Measurements from ENCODE around the gene RFX7.
"Not testable (repeated sequence)": the region's sequence is repeated elsewhere in the genome, so short reads cannot be mapped to it uniquely, and the experiment has no call there.

Gene RFX7

GRCh38 chr15:56165234-56165633 lies 78.4 kb downstream of the RFX7 start:
- Histone ChIP-seq H3K36me3 (ENCODE audit: insufficient read depth, low read length) (peaks cover 3% of the 10 kb centered on the region), H3K4me1 (ENCODE audit: insufficient read depth, low read length) (peaks cover 15% of the 10 kb centered on the region), H3K27me3 (ENCODE audit: insufficient read depth, low read length) (no peaks in the 10 kb centered on the region), H3K4me3 (ENCODE audit: low read length) (no peak overlapping the region), H3K27ac (ENCODE audit: low read depth, low read length) (no peak overlapping the region), H3K9ac (ENCODE audit: low read depth, low read length) (no peak overlapping the region), H3K9me3 (ENCODE audit: insufficient read depth, low read depth, low read length) (no peaks in the 10 kb centered on the region)
- WGBS = 98% methylated on average over 2 of the region's 2 CpGs

DNA sequence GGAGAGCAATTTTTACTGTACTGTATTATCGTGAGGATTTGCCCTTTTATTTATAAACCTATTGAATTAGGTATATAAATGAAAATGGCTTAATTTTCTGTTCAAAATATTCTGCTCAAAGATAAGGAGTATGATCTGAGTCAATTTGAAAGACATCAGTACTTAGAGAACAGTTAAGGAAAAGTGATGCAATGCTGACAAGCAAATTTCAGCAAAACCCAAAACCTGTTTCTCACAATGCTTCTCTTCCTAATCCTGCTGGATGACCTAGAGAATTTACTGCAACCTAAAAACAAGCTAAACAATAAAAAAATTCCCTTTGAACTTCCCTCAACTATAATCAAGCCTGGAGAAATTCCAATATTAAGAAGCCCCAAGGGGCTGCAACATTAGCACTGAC lies 82.7 kb downstream of the RFX7 start:
- Histone ChIP-seq H3K36me3 (ENCODE audit: insufficient read depth, low read length) (peaks cover 2% of the 10 kb centered on the region; the same call in 1 of the 2 replicates), H3K27me3 (ENCODE audit: insufficient read depth, low read length) (no peaks in the 10 kb centered on the region), H3K4me1 (ENCODE audit: insufficient read depth, low read length) (peaks cover 18% of the 10 kb centered on the region), H3K9me3 (ENCODE audit: insufficient read depth, low read depth, low read length) (peaks cover under 1% of the 10 kb centered on the region; the same call in 1 of the 2 replicates), H3K9ac (ENCODE audit: low read depth, low read length) (no peak overlapping the region), H3K4me3 (ENCODE audit: low read length) (no peak overlapping the region), H3K27ac (ENCODE audit: low read depth, low read length) (no peak overlapping the region)
- WGBS = no CpG with 5 or more reads among the region's 1 CpG

- H3K4me1 ChIP-seq (ENCODE audit: insufficient read depth, low read length) = peaks cover 15% of the 10 kb centered on the region
- H3K9ac ChIP-seq (ENCODE audit: low read depth, low read length) = no peak overlapping the region
- WGBS = 90% methylated on average over 3 of the region's 3 CpGs
- no peak overlapping the region for H3K27ac ChIP-seq (ENCODE audit: low read depth, low read length)
- H3K4me3 ChIP-seq (ENCODE audit: low read length) = no peak overlapping the region
- H3K27me3 ChIP-seq (ENCODE audit: insufficient read depth, low read length) = no peaks in the 10 kb centered on the region
- H3K36me3 ChIP-seq (ENCODE audit: insufficient read depth, low read length) = peaks cover 5% of the 10 kb centered on the region; the same call in 1 of the 2 replicates
- peaks cover 6% of the 10 kb centered on the region; the same call in 1 of the 2 replicates for H3K9me3 ChIP-seq (ENCODE audit: insufficient read depth, low read depth, low read length)
These were observed 86.8 kb downstream of the RFX7 start for GRCh38 chr15:56156877-56157276.

DNA sequence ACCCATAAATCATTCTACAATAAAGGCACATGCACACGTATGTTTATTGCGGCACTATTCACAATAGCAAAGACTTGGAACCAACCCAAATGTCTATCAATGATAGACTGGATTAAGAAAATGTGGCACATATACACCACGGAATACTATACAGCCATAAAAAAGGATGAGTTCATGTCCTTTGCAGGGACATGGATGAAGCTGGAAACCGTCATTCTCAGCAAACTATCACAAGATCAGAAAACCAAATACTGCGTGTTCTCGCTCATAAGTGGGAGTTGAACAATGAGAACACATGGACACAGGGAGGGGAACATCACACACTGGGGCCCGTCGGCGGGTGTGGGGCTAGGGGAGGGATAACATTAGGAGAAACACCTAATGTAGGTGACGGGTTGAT lies 88.4 kb downstream of the RFX7 start:
- H3K36me3 ChIP-seq (ENCODE audit: insufficient read depth, low read length); H3K9ac ChIP-seq (ENCODE audit: low read depth, low read length); H3K4me1 ChIP-seq (ENCODE audit: insufficient read depth, low read length); H3K27me3 ChIP-seq (ENCODE audit: insufficient read depth, low read length); H3K9me3 ChIP-seq (ENCODE audit: insufficient read depth, low read depth, low read length); H3K4me3 ChIP-seq (ENCODE audit: low read length); H3K27ac ChIP-seq (ENCODE audit: low read depth, low read length): not testable (repeated sequence)
- 92% methylated on average over 7 of the region's 10 CpGs for WGBS

DNA sequence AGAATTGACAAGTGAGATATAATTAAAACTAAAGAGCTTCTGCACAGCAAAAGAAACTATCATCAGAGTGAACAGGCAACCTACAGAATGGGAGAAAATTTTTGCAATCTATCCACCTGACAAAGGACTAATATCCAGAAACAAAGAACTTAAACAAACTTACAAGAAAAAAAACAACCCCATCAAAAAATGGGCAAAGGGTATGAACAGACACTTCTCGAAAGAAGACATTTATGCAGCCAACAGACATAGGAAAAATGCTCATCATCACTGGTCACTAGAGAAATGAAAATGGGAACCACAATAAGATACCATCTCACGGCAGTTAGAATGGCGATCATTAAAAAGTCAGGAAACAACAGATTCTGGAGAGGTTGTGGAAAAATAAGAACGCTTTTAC lies 88.9 kb downstream of the RFX7 start:
- H3K9me3 ChIP-seq (ENCODE audit: insufficient read depth, low read depth, low read length); H3K4me3 ChIP-seq (ENCODE audit: low read length); H3K36me3 ChIP-seq (ENCODE audit: insufficient read depth, low read length); H3K4me1 ChIP-seq (ENCODE audit: insufficient read depth, low read length); H3K9ac ChIP-seq (ENCODE audit: low read depth, low read length); H3K27me3 ChIP-seq (ENCODE audit: insufficient read depth, low read length); H3K27ac ChIP-seq (ENCODE audit: low read depth, low read length): not testable (repeated sequence)
- 98% methylated on average over 4 of the region's 4 CpGs for WGBS

DNA sequence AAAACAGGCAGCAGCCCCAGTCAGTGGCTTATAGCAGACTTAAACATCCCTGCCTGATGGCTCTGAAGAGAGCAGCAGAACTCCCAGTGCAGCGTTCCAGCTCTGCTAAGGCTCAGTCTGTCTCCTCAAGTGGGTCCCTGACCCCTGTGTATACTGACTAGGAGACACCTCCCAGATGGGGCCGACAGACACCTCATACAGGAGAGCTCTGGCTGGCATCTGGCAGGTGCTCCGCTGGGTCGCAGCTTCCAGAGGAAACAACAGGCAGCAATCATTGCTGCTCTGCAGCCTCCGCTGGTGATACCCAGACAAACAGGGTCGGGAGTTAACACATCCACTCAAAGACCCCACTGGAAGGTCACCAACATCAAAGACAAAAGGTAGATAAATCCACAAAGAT lies 93.5 kb downstream of the RFX7 start:
- Histone ChIP-seq H3K27ac (ENCODE audit: low read depth, low read length) (no peak overlapping the region), H3K36me3 (ENCODE audit: insufficient read depth, low read length) (0 out of 2 replicates have a peak, but pooled peaks cover 3% of the 10 kb centered on the region), H3K4me1 (ENCODE audit: insufficient read depth, low read length) (no peaks in the 10 kb centered on the region), H3K27me3 (ENCODE audit: insufficient read depth, low read length) (no peaks in the 10 kb centered on the region), H3K4me3 (ENCODE audit: low read length) (no peak overlapping the region), H3K9ac (ENCODE audit: low read depth, low read length) (no peak overlapping the region), H3K9me3 (ENCODE audit: insufficient read depth, low read depth, low read length) (peaks cover 4% of the 10 kb centered on the region; the same call in 1 of the 2 replicates)
- WGBS = 92% methylated on average over 6 of the region's 6 CpGs

GRCh38 chr15:56148064-56148463 lies 95.6 kb downstream of the RFX7 start:
- 96% methylated on average over 3 of the region's 3 CpGs for WGBS
- H3K36me3 ChIP-seq (ENCODE audit: insufficient read depth, low read length) = peaks cover 16% of the 10 kb centered on the region
- no peak overlapping the region for H3K9ac ChIP-seq (ENCODE audit: low read depth, low read length)
- H3K4me3 ChIP-seq (ENCODE audit: low read length) = no peak overlapping the region
- 0 out of 2 replicates have a peak, but pooled peaks cover 4% of the 10 kb centered on the region for H3K9me3 ChIP-seq (ENCODE audit: insufficient read depth, low read depth, low read length)
- H3K27me3 ChIP-seq (ENCODE audit: insufficient read depth, low read length) = no peaks in the 10 kb centered on the region
- no peaks in the 10 kb centered on the region for H3K4me1 ChIP-seq (ENCODE audit: insufficient read depth, low read length)
- no peak overlapping the region for H3K27ac ChIP-seq (ENCODE audit: low read depth, low read length)

DNA sequence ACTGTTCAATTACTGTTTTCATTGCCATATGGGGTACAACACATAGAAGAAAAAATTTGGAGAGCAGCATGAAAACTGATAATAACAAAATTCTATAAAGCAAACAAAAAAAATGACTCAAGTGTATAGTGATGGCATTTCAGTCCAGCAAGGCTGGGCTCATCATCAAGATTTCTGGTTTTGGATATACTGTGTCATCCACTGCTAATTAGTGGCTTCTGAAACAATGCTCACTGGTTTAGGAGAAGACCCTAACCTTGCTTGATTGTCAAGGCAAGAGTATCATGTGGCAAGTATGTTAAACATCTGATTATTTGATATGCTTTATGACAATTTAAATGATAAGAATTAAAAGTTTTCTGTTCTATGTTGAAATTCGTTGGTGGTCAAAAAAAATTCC lies 96.9 kb downstream of the RFX7 start:
- Histone ChIP-seq H3K9me3 (ENCODE audit: insufficient read depth, low read depth, low read length) (0 out of 2 replicates have a peak, but pooled peaks cover 4% of the 10 kb centered on the region), H3K27ac (ENCODE audit: low read depth, low read length) (no peak overlapping the region), H3K4me1 (ENCODE audit: insufficient read depth, low read length) (no peaks in the 10 kb centered on the region), H3K9ac (ENCODE audit: low read depth, low read length) (no peak overlapping the region), H3K36me3 (ENCODE audit: insufficient read depth, low read length) (peaks cover 29% of the 10 kb centered on the region), H3K4me3 (ENCODE audit: low read length) (no peak overlapping the region), H3K27me3 (ENCODE audit: insufficient read depth, low read length) (no peaks in the 10 kb centered on the region)
- no CpG with 5 or more reads among the region's 1 CpG for WGBS

DNA sequence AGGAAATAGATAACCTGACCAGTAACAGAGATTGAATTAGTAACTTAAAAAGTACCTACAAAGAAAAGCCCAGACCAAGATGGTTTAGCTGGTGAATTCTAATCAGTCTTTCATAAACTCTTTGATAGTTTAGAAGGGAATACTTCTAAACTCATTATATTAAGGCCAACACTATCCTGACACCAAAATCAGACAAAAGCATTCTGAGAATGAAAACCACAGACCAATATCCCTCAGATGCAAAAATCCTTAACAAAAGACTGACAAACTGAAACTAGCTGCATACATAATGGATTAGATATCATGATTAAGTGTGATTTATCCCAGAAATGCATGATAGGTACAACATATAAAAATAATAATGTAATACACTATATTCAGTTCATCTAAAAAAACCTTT lies 115.6 kb downstream of the RFX7 start:
- Histone ChIP-seq H3K4me3 (ENCODE audit: low read length) (no peak overlapping the region), H3K4me1 (ENCODE audit: insufficient read depth, low read length) (no peaks in the 10 kb centered on the region), H3K36me3 (ENCODE audit: insufficient read depth, low read length) (peaks cover 73% of the 10 kb centered on the region), H3K9me3 (ENCODE audit: insufficient read depth, low read depth, low read length) (peaks cover 32% of the 10 kb centered on the region), H3K9ac (ENCODE audit: low read depth, low read length) (no peak overlapping the region), H3K27ac (ENCODE audit: low read depth, low read length) (no peak overlapping the region), H3K27me3 (ENCODE audit: insufficient read depth, low read length) (no peaks in the 10 kb centered on the region)

DNA sequence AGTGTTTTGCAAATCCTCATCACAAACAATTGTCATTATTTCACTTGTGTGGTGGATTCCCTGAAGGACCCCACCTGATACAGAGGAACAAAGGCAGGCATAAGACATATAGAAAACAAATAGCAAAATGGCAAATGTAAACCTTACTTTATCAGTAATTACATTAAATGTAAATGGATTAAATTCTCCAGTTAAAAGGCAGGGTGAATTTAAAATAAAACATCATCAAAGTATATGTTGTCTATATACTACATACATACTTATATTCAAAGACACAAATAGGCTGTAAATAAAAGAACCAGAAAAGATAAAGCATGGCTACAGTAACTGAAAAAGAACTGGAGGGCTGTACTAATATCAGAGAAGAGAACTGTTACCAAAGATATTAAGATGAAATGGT lies 117.3 kb downstream of the RFX7 start:
- H3K4me1 ChIP-seq (ENCODE audit: insufficient read depth, low read length) = no peaks in the 10 kb centered on the region
- H3K36me3 ChIP-seq (ENCODE audit: insufficient read depth, low read length) = peaks cover 73% of the 10 kb centered on the region
- H3K9me3 ChIP-seq (ENCODE audit: insufficient read depth, low read depth, low read length) = peaks cover 42% of the 10 kb centered on the region

DNA sequence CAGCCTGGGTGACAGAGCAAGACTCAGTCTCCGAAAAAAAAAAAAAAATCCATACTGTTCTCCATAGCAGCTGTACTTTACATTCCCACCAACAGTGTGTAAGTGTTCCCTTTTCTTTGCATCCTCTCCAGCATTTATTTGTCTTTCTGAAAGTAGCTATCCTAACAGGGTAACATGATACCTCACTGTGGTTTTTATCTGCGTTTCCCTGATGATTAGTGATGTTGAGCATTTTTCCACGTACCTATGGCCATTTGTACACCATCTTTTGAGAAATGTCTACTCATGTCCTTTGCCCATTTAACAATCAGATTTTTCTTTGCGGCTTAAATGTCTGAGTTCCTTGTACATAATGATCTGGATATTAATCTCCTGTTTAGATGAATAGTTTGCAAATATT lies 119.3 kb downstream of the RFX7 start:
- Histone ChIP-seq H3K4me3 (ENCODE audit: low read length) (no peak overlapping the region), H3K36me3 (ENCODE audit: insufficient read depth, low read length) (peaks cover 55% of the 10 kb centered on the region), H3K9me3 (ENCODE audit: insufficient read depth, low read depth, low read length) (peaks cover 57% of the 10 kb centered on the region), H3K4me1 (ENCODE audit: insufficient read depth, low read length) (no peaks in the 10 kb centered on the region), H3K27me3 (ENCODE audit: insufficient read depth, low read length) (no peaks in the 10 kb centered on the region), H3K9ac (ENCODE audit: low read depth, low read length) (no peak overlapping the region), H3K27ac (ENCODE audit: low read depth, low read length) (no peak overlapping the region)
- 86% methylated on average over 4 of the region's 4 CpGs for WGBS

More for the DNA sequence above, 117.3 kb downstream of the RFX7 start:
- no peaks in the 10 kb centered on the region for H3K27me3 ChIP-seq (ENCODE audit: insufficient read depth, low read length)
- no peak overlapping the region for H3K9ac ChIP-seq (ENCODE audit: low read depth, low read length)
- no peak overlapping the region for H3K4me3 ChIP-seq (ENCODE audit: low read length)
- H3K27ac ChIP-seq (ENCODE audit: low read depth, low read length) = no peak overlapping the region

DNA sequence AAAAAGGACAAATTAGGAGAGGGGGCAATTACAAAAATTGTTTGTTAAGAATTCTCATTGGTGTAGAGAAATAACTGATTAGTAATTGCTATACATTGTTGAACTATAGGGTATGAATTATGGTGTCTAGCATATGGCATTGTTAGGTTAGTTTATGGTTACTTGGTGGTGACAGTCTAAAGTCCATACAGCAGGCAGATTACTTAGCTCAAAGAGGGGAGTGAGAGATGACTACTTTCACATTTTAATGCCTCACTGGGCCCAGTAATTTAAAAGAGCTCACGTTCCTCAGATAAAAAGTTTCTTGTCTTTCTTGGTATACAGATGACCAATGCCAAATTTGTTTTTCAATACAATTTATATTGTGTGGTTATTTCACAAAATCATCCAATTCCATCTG lies 137.8 kb downstream of the RFX7 start:
- Histone ChIP-seq H3K27me3 (ENCODE audit: insufficient read depth, low read length) (no peaks in the 10 kb centered on the region), H3K4me3 (ENCODE audit: low read length) (no peak overlapping the region), H3K4me1 (ENCODE audit: insufficient read depth, low read length) (no peaks in the 10 kb centered on the region), H3K9ac (ENCODE audit: low read depth, low read length) (no peak overlapping the region), H3K36me3 (ENCODE audit: insufficient read depth, low read length) (peaks cover 20% of the 10 kb centered on the region), H3K27ac (ENCODE audit: low read depth, low read length) (no peak overlapping the region), H3K9me3 (ENCODE audit: insufficient read depth, low read depth, low read length) (no peaks in the 10 kb centered on the region)
- 80% methylated on average over 1 of the region's 1 CpG for WGBS

All from HUES64 (cell line).